Prostate gland (tissue), 2 donors: ENCODE measurements around the gene HBG1.
"Not testable (repeated sequence)": the region's sequence is repeated elsewhere in the genome, so short reads cannot be mapped to it uniquely, and the experiment has no call there.

Experiments used
- POLR2A ChIP-seq: fragments of 450-650 bp; IDR thresholded peaks from one replicate; pipeline ENCODE4 v1.6.1; 2016; ENCODE audit warnings: antibody characterized with exemption, mild to moderate bottlenecking
- TF ChIP-seq, protein P1 (sequence below), 4 experiments: fragments of 200-600 bp in 2 of 4; fragments of 450-650 bp in 2 of 4; sonication (generic) in 2 of 4; IDR thresholded peaks; 1 replicate in 3 of 4; 2 replicates in 1 of 4; pipeline ENCODE4 v1.5.1; 2016 to 2019; ENCODE audit warnings: antibody characterized with exemption in 4 of 4, mild to moderate bottlenecking in 2 of 4, moderate library complexity in 2 of 4

DNA sequence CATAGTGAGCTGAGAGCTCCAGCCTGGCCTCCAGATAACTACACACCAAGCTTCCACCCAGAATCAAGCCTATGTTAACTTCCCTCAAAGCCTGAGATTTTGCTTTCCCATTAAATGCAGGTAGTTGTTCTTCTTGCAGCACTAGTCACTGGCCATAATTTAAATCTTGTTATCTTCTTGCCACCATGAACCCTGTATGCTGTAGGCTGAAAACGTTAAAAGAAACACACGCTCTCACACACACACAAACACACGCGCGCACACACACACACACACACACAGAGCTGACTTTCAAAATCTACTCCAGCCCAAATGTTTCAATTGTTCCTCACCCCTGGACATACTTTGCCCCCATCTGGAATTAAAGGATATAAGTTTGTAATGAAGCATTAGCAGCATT is 3.8 kb upstream of the HBG1 start:
- TF ChIP-seq, protein P1, sequence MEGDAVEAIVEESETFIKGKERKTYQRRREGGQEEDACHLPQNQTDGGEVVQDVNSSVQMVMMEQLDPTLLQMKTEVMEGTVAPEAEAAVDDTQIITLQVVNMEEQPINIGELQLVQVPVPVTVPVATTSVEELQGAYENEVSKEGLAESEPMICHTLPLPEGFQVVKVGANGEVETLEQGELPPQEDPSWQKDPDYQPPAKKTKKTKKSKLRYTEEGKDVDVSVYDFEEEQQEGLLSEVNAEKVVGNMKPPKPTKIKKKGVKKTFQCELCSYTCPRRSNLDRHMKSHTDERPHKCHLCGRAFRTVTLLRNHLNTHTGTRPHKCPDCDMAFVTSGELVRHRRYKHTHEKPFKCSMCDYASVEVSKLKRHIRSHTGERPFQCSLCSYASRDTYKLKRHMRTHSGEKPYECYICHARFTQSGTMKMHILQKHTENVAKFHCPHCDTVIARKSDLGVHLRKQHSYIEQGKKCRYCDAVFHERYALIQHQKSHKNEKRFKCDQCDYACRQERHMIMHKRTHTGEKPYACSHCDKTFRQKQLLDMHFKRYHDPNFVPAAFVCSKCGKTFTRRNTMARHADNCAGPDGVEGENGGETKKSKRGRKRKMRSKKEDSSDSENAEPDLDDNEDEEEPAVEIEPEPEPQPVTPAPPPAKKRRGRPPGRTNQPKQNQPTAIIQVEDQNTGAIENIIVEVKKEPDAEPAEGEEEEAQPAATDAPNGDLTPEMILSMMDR (IDR thresholded peaks at IDR 0.05) = not testable (repeated sequence)
- not testable (repeated sequence) for TF ChIP-seq POLR2A
